Stimulated activated CD4-positive, alpha-beta T cell treated with anti-CD3 and anti-CD28 coated beads, TNF-alpha, amount 100 ng/mL, for 4 hours (primary cell): Measurements from ENCODE around the gene YY1.
"Not testable (repeated sequence)": the region's sequence is repeated elsewhere in the genome, so short reads cannot be mapped to it uniquely, and the experiment has no call there.

ENCODE experiments used
- DNase-seq, 3 experiments: peaks; one replicate each; pipeline ENCODE4 v3.0.0-alpha.2; 2020; ENCODE audit warnings: low read depth in 3 of 3

The YY1 gene

DNA sequence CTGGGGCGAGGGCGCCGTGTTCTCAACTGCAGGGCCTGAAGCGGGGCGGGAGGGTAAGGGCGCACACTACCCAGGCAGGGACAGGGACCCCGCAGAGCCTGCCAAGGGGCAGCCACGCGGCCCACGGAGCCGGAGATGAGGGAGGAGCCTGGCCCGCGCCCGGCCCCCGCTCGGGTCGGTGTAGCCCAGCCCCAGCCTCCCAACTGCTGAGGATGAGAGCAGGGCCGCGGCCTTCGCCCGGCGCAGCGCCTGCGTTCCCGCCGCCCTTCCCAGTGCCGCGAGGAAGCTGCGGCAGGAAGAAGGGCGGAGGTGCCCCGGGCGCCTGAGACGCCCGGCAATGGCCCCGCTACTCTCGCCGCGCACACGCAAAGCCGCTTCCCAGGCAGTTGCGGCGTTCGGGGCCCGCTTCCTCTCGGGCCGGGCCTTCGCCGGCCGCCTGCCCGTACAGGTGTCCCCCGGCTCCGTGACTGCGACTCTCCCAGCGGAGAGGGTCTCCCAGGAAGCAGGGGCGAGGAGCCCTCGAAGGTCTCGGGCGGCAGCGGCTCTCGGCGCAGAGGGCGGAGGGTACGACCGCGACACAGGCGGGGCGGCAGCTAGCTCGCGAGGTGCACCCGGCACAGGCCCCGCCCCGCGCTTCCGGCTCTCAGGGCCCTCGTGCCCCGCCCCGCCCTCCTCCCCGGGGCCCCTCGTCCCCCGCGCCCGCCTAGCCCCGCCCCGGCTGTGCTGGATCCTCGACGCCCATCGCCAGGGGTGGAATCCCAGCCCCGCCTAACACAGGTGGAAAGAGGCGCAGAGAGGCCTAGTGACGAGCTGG, 24.8 kb upstream of the YY1 start:
- peak; percentile 87 to 91 (median 87) for DNase-seq

DNA sequence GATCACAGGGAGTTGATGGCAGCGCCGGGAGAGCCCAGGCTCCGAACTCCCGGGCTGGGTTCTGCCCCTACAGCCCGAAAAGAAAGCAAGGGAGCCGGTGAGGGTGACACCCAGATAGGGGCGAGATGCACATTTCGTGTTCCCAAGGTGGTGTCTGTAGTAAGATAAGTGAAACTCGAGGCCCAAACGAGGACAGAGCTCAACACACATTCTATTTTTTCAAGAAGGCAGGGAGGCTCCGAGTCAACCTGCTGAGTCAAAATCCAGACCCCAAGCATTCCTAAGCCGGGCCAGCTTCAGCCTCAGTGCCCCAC, 24.2 kb upstream of the YY1 start:
- no peak for DNase-seq

DNA sequence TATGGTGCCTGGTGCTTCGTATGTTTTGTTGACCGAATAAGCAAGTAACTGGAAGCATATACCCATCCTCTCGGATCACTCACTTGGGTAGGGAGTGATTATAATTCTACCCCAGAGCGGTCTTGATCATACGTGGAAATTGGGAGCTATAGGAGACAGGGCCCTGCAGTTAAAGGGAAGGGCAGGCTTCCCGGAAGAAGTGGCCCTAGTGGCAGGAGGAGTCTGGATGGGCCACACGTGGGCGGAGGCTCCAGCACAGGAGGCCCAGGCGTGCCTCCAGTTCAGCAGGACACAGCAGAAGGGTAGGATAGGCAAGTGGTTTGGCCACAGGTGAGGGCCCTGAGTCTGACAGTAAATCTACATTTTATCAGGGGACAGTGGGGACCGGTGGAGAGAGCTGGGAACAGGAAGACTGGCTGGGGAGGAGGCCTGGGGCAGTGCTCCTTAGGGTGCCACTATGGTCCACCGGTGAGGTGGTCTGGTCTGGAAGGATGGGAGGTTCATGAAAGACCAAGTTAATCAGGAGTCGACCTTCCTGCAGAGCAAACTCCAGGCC, 23.5 kb upstream of the YY1 start:
- no peak for DNase-seq

DNA sequence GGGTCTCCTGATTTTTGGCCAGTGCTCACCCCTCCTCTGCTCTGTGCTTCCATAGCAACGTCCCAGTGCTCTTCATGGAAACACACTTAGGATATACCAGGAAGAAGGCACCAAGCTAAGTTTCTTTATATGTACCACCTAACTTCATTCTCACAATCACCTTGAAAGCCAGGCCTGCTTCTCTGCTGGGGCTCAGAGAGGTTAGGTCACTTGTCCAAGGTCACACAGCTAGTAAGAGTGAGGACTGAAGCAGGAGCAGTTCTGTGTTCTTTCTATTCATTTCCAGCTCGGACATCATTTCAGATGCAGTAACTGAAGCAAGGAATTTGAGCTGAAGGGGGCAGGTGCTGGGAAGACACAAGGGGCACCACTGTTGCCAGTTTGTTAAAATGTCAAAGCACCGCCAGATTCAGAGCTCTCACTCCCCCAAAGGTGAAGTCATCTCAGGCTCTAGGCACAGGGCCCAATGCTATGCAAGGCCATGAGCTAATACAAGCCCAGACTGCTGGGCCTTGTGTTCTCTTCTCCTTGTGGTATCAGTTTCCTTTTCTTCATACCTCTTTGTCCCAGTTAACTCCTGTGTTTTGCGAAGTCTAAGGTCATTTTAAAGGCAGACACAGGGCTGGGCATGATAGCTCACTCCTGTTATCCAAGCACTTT, 19.7 kb upstream of the YY1 start:
- no peak for DNase-seq

DNA sequence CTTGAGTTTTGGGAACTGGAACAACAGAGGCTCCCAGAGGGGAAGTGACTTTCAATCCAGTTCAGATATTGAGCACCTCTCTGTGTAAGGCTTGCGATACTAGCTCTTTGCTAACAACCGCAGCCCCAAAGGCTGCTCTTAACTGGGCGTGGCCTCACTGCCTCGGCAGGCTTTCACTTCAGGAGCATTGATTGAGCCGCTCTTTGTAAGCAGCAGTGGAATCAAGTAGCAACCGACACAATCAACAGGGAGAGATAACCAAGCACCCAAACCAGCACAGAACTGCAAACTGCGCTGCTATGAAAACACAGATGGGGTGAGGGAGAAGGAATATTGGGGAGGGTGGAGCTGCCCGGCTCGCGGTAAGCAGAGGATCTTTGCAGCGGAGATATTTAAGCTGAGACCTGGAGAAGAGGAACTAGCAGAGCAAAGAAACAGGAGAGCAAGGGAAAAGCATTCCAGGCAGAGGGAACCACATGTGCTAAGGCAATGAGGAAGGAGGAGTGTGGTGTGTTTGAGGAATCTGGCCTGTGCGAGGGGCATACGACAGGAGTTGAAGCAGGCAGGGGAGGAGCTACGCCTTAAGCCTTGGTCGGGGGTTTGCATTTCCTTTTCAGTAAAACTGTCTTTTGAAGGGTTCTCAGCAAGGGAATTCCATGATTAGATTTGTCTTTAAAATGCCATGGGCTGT, 17.3 kb upstream of the YY1 start:
- DNase-seq, result peak in 2 of 3 experiments; percentile 41 to 42

DNA sequence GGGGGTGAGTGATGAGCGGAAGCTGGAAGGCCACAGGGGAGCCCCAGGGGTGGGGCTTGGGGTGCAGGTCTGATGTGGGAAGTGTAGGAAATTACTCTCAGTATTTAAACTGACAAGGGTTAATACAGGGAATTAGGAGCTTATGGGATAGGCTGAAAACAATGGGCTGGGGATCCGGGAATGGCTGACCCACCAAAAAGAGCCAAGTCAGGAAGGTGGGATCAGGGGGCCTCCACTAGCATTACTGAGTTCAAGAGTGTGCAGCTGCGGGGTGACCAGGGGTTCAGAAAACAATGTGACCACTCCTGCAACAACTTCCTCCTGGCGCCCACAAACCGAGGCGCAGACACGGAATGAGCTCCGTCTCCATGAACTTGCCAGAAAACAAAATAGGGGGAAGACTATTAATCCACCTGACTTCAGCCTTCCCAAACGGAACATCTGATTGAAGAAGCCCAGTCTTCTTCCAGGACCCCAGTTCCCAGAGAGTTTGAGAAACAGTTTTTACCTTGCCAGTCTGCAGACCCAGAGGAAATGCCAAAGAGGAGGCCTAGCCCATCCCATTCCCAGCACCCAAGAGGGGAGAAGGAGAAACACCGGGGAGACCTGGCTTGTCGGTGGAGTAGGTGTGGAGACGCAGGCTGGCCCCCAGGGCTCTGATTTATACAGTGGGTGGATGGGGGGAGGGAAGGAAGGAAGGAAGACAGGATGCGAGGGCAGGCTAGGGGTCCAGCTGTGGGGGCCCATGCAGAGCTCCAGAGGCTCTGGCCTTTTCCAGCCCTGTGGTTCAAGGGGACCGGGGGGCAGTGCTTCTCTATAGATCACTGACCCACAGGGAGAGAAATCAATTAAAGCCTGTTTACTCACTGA, 16.5 kb upstream of the YY1 start:
- no peak for DNase-seq

DNA sequence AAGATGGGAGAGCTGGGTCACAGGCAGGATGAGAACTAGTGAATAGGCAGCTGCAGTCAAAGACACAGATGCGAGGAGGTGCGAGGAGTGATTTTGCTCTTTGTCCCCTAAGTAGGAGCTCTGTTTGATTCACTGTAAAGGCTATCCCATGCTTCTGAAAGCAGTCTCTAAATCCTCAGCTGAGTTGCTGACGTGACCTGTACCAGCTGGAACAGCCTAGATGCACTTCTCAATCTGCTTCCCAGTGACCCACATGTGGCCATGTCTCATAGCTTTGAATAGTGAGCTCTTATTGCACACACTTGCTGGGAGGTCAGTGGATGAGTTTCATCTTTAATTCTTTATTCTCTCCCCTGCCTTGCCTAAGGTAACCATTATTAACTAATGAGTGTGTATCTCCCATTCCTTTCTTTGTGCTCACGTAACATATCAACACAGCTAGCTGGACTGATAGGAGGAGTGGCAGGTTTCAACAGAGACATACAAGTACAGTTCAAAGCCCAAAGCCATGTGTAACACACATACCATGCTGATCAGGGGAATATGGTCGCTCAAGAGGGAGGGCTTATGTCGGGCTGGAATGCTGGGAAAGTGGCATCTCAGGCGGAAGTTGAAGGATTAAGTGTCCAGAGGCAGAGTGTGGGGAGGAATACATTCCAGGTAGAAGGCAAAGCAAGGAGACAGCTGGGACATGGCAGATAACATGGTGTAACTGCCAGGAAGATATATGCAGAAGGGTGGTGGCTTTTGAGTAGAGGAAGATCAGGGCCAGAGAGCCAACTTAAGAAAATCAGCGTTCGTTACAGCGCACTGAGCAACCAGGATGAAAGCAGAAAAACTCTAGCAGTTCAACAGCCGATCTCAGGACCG, 15.4 kb upstream of the YY1 start:
- no peak for DNase-seq

DNA sequence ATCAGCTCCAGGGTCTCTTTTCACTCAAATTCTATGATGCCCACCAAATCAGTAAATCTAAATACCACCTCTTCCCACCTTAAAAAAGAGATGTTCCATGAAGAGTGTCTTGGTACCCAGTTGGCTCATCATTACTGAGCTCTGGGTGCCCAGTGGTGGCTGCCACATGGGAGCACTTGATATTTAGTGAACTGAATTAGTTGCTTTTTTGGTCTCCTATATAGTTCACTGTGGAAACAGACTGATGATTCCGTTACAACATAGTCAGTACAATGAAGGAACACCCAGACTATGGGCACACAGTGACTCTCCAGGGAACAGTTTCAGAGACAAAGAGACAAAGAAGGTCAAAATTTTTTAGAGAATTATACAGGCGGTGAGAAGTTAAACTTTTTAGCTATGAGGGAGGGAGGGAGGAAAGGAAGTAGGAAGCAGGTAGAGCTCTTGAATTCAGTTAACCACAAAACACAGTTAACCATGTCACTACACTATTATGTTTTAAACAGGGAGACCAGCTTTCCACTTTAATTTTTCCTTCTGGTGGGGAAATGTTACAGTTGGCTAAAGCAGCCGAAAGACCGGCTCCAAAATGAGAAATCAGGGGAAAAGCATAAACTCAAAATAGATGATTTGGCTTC, 14.6 kb upstream of the YY1 start:
- DNase-seq, result no peak

DNA sequence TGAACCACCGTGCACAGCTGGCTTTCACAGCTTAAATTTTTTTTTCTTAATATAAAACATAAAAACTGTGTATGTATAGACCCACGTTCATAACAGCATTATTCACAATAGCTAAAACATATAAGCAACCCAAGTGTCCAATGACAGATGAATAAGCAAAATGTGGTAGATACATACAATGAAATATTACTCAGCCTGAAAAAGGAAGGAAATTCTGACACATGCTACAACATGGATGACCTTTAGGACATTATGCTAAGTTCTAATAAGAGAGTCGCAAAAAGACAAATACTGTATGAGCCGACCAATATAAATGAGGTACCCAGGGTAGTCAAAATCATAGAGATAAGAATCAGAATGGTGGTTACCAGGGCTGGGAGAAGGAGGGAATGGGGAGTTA, 13.8 kb upstream of the YY1 start:
- DNase-seq, result no peak

DNA sequence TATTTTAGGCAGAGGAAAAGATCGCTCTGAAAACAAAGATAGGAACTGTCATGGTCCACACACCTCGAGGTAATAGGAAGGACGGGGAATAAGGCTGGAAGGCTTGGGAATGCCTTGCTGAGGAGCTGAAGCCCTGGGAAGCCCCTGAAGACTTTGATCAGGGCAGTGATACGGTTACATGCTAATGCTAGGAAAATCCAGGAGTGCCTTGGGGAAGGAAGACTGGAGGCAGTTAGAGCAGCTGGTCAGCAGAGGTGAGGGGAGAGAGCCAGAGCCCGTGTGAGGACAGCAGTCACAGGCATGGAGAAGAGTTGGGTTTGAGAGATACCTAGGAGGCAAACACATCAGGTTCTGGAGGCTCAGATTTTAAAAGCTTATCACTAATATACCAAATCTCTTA, 8.6 kb upstream of the YY1 start:
- no peak for DNase-seq

DNA sequence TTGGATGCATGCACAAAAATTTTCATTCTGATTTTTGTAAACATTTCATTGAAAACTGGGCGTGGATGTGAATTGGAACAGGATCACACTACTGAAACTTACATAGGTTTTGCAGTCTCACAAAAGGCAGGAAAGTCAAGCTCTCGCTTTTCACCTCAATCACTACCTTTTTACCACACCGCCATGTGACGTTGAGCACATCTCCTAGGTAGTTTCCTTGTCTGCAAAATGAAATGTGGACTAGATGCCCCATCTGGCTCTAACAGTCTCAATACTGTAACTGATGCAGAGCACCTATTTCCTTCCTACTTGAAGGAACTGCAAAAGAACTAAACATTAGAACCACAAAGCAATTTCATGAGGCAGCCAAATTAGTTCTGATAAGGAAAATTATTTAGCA, 4.4 kb upstream of the YY1 start:
- DNase-seq, result no peak

DNA sequence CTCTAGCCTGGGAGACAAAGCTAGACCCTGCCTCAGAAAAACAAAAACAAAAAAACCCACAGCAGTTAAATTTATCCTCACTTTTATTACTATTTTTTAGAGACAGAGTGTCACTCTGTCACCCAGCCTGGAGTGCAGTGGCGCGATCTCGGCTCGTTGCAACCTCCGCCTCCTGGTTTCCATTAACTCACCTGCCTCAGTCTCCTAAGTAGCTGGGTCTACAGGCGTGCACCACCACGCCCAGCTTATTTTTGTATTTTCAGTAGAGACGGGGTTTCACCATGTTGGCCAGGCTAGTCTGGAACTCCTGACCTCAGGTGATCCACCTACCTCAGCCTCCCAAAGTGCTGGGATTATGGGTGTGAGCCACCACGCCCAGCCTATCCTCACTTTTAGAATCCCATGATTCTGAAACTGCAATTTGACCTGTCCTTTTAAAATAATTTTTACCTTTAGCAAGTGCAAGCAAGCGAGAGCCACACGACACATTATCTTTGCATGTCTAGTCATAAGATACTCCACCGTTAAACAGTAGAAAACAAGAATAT, 2.6 kb upstream of the YY1 start:
- DNase-seq, result not testable (repeated sequence)

DNA sequence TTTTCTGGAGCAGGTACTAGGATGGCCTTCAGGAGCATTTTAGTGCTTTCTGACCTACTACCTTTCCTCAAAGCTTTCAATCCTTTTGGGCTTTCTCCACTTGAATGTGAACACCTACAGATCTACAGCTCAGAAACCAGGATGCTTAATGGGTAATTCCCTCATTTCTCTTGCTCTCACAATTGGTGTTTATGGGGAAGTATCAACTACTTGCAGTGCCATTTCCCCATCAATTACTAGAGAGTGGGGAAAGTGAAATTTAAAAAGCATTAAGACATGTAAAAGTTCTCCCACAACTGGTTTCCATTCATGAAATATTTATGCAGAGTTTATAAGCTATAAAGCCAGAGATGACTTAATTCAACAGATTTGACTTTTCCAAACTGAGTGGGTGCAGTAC, 2.1 kb upstream of the YY1 start:
- DNase-seq, result no peak

DNA sequence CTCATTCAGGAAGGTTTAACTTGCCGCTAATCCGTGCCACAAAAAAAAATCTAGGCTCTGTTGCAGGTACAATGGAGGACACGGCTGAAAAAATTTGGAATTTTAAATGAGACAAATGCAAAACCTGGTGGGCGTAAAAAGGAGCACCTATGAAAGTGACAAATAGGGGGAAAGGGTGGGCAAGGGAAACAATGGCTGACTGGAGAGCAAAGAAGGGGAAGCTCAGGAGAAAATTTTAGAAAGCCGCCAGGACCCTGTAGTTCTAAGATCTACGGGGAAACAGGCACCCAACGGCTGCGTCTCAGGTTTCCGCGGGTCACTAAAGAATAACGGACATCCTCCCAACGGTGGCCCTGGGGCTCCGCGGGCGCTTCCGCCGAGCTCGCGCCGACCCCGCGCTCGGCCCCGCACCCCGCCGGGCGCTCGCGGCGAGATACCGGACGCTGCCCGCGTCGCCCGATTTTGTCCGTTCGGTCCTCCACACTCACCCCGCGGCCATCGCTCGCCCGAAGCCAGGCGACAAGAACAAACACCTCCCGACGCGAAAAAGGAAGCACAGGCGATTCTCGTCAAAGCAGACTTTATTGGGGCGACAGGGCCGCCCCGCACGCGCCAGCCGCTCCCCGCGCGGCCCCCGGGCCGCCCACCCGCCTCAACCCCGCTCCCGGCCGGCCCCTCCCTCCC, 1.1 kb upstream of the YY1 start:
- no peak for DNase-seq

DNA sequence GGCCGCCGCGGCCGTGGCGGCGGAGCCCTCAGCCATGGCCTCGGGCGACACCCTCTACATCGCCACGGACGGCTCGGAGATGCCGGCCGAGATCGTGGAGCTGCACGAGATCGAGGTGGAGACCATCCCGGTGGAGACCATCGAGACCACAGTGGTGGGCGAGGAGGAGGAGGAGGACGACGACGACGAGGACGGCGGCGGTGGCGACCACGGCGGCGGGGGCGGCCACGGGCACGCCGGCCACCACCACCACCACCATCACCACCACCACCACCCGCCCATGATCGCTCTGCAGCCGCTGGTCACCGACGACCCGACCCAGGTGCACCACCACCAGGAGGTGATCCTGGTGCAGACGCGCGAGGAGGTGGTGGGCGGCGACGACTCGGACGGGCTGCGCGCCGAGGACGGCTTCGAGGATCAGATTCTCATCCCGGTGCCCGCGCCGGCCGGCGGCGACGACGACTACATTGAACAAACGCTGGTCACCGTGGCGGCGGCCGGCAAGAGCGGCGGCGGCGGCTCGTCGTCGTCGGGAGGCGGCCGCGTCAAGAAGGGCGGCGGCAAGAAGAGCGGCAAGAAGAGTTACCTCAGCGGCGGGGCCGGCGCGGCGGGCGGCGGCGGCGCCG, 381 bp downstream of the YY1 start:
- DNase-seq, result no peak

DNA sequence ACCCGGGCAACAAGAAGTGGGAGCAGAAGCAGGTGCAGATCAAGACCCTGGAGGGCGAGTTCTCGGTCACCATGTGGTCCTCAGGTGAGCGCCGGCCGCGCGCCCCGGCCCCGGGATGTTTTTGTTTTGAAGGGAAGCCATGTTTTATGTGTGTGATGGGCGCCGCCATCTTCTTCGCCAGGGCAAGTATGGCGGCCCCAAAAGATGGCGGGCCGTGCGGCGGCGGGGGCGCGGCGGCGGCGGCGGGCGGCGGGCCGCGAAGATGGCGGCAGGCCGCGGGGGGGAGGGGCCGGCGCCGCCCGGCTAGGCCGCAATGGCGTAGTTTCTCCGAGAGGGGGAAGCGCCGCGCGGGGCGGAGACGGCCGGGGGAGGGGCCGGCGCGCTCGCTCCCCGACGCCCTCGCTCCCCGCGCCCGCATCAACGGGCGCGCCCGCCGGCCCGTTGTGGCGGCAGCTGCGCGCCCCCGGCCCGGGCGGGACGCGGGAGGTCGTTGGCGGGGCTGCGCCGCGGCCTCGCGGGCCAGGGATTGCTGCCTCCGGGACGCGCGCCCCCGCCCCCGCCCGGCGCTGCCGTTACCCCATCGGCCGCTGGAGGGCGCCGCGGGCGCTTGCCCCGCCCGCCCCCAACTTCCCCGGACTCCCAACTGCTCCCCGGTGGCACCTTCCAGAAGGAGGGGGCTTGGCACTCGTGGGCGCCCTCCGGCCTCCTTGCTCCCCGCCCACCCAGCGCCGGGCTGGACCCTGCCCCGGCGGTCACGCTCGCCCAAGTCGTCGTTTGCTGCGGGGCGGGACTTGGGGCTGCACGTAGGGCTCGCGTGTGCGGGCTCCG, 1.1 kb downstream of the YY1 start:
- peak; percentile 74 to 77 (median 76) for DNase-seq

DNA sequence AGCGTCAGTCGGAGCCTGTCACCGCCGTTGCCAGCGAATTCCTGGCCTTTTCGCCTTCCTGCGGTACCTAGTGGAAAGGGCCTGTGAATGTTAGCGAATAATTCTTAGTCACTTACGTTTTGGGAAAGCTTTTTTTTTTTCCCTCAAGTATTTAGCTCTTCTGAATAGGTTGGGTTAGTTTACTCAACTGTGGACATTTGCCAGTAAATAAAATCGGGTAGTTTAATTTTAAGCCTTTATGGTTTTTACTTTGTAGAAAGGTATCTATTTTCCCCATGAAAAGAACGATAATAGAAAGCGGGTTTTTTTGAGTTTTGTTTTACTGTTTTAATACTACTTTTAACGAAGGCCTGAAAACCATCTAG, 1.7 kb downstream of the YY1 start:
- DNase-seq, result no peak

DNA sequence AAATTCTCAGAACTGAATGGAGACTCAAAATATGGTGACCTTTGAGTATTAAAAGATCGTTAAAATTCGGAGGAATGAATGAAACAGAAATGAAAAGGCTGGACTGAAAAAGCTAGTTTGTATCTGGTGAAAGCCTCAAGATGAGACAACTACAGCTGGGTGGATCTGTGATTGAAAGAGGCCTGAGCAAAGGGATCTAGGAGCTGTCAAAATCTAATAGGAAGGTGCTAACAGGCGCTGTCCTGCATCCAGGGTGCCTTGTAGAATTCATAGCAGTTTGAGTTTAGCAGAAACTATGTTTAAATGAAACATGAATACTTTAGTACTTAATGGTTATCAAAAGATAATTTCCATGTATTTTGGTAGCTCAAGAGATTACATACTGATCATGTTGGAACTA, 2.3 kb downstream of the YY1 start:
- no peak for DNase-seq
